Hepatocyte (in vitro differentiated cells): Measurements from ENCODE around the gene HPS6.

Experiments used
- CTCF ChIP-seq: fragments of 200-600 bp; sonication (generic); IDR thresholded peaks from 2 replicates; pipeline ENCODE4 v1.5.1; 2016; ENCODE audit warnings: antibody characterized with exemption, mild to moderate bottlenecking; ENCODE audit not compliant: poor library complexity
- EZH2 ChIP-seq: fragments of 200-600 bp; sonication (generic); IDR thresholded peaks from 2 replicates; pipeline ENCODE4 v1.6.1; 2016; ENCODE audit warnings: antibody characterized with exemption, mild to moderate bottlenecking, borderline replicate concordance
- EZH2phosphoT487 ChIP-seq: fragments of 200-600 bp; sonication (generic); IDR thresholded peaks from one replicate; pipeline ENCODE4 v1.6.1; 2018; ENCODE audit warnings: antibody characterized with exemption, mild to moderate bottlenecking, low read depth, moderate library complexity; ENCODE audit not compliant: unreplicated experiment, severe bottlenecking

- TF ChIP-seq CTCF (no peak), EZH2 (no peak), EZH2phosphoT487 (no peak)
Measured at GRCh38 chr10:102055647-102056419, 9.3 kb upstream of the HPS6 start, which contains the start of gene ARMH3.
